Esophagus squamous epithelium (tissue), 5 donors: Measurements from ENCODE around the gene GADD45G. TPM values are rescaled to one million over a fixed set of nuclear protein-coding genes. Genes with fewer than 3 reads are reported as not detected.

Experiments used
- DNase-seq: peaks from one replicate; lab custom pipeline; 2025; lab: John Stamatoyannopoulos, UW
- H3K27ac ChIP-seq, 4 donors: fragments of 200-600 bp; sonication (generic); one replicate each; pipeline ENCODE4 v1.5.1; 2016 to 2019; ENCODE audit warnings: mild to moderate bottlenecking in 1 of 4
- H3K27me3 ChIP-seq, 4 donors: fragments of 200-600 bp; sonication (generic); 1 replicate in 3 of 4; 2 replicates in 1 of 4; pipeline versions ENCODE4 v1.5.1 to v1.6.0; 2017 to 2021; ENCODE audit warnings: antibody characterized with exemption in 1 of 4
- H3K36me3 ChIP-seq, 3 donors: fragments of 200-600 bp; sonication (generic); one replicate each; pipeline ENCODE4 v1.5.1; 2016 to 2019
- H3K4me1 ChIP-seq, 3 donors: fragments of 200-600 bp; sonication (generic); one replicate each; pipeline ENCODE4 v1.5.1; 2017 to 2019
- H3K4me3 ChIP-seq, 4 donors: fragments of 200-600 bp; sonication (generic); 1 replicate in 3 of 4; 2 replicates in 1 of 4; pipeline ENCODE4 v1.5.1; 2016 to 2019; ENCODE audit warnings: mild to moderate bottlenecking in 2 of 4, moderate library complexity in 1 of 4
- H3K9me3 ChIP-seq, 3 donors: fragments of 200-600 bp; sonication (generic); one replicate each; pipeline ENCODE4 v1.5.1; 2016 to 2019
- POLR2A ChIP-seq, 4 donors: fragments of 450-650 bp; IDR thresholded peaks; one replicate each; pipeline ENCODE4 v1.6.1; 2017; ENCODE audit warnings: antibody characterized with exemption in 4 of 4, mild to moderate bottlenecking in 4 of 4, moderate library complexity in 3 of 4
- WGBS, 2 donors: methylation state at CpG; one replicate each; pipeline ENCODE4 v1.1.5; 2018; 5-methylcytosine and 5-hydroxymethylcytosine counted together
- intact Hi-C: fragments of 100-400 bp; cut with DNase I; formaldehyde crosslinking; loops from one replicate; pipeline ENCODE4 v1.15.0; 2022
- total RNA-seq, 4 donors: library from RNA; depleted of rRNA; stranded (reverse); fragments of >200 nt; gene quantifications; one replicate each; pipeline ENCODE4 v1.1.0, GENCODE V29; 2016
- TF ChIP-seq, protein P1 (sequence below), 6 experiments: fragments of 450-650 bp in 4 of 6; fragments of 200-600 bp in 2 of 6; sonication (generic) in 2 of 6; IDR thresholded peaks; one replicate each; pipeline ENCODE4 v1.5.1; 2016 to 2019; ENCODE audit warnings: antibody characterized with exemption in 6 of 6, mild to moderate bottlenecking in 4 of 6, moderate library complexity in 4 of 6
- donor health status: DM: yes; HTN: yes; CAD: no.

The GADD45G gene
- total RNA-seq, 4 donors from 2014 or later, result 1.8 to 18.7 (median 8.5) TPM

DNA sequence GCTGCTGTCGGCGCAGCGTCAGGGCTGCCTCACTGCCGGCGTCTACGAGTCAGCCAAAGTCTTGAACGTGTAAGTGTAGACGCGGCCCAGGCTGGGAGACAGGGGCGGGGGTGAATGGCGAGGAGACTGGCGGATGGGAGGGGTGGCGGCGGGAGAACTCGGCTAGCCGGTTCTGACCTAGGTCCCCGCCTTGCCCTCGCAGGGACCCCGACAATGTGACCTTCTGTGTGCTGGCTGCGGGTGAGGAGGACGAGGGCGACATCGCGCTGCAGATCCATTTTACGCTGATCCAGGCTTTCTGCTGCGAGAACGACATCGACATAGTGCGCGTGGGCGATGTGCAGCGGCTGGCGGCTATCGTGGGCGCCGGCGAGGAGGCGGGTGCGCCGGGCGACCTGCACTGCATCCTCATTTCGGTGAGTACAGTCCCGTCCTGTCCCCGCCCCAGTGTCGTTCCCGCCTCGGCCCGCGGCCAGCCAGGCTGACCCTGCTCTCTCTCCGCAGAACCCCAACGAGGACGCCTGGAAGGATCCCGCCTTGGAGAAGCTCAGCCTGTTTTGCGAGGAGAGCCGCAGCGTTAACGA lies 745 bp downstream of the GADD45G start:
- peak in 1 of 4 donors; percentile 10 for TF ChIP-seq POLR2A (IDR thresholded peaks at IDR 0.05)
- TF ChIP-seq, protein P1, sequence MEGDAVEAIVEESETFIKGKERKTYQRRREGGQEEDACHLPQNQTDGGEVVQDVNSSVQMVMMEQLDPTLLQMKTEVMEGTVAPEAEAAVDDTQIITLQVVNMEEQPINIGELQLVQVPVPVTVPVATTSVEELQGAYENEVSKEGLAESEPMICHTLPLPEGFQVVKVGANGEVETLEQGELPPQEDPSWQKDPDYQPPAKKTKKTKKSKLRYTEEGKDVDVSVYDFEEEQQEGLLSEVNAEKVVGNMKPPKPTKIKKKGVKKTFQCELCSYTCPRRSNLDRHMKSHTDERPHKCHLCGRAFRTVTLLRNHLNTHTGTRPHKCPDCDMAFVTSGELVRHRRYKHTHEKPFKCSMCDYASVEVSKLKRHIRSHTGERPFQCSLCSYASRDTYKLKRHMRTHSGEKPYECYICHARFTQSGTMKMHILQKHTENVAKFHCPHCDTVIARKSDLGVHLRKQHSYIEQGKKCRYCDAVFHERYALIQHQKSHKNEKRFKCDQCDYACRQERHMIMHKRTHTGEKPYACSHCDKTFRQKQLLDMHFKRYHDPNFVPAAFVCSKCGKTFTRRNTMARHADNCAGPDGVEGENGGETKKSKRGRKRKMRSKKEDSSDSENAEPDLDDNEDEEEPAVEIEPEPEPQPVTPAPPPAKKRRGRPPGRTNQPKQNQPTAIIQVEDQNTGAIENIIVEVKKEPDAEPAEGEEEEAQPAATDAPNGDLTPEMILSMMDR (IDR thresholded peaks at IDR 0.05), result no peak
- peaks cover 20 to 52% (median 45%) of the 10 kb centered on the region in 3 donors for H3K4me1 ChIP-seq
- peak overlapping the region; percentile 83 to 95 (median 94) for H3K27ac ChIP-seq
- H3K4me3 ChIP-seq, result peak overlapping the region; percentile 50 to 85 (median 74)
- H3K9me3 ChIP-seq, result no peaks in the 10 kb centered on the region
- H3K36me3 ChIP-seq, result no peaks in the 10 kb centered on the region
- peaks cover 0 to 9% (median 0%) of the 10 kb centered on the region in 4 donors for H3K27me3 ChIP-seq
- intact Hi-C loops, result loop anchor here (10.0 kb wide), 1 partner anchor 319 kb away; no protein-coding TSS in a partner anchor
- DNase-seq, result no peak
- WGBS, 2 donors, result no CpG with 5 or more reads among the region's 57 CpGs

DNA sequence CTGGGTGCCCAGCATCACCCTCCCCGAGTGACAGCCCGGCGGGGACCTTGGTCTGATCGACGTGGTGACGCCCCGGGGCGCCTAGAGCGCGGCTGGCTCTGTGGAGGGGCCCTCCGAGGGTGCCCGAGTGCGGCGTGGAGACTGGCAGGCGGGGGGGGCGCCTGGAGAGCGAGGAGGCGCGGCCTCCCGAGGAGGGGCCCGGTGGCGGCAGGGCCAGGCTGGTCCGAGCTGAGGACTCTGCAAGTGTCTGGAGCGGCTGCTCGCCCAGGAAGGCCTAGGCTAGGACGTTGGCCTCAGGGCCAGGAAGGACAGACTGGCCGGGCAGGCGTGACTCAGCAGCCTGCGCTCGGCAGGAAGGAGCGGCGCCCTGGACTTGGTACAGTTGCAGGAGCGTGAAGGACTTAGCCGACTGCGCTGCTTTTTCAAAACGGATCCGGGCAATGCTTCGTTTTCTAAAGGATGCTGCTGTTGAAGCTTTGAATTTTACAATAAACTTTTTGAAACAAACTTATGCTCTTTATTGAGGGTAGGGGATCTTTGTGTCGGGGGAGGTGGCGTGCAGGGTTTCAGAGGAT lies 1.3 kb downstream of the GADD45G start:
- intact Hi-C loops, result loop anchor here (10.0 kb wide), 1 partner anchor 319 kb away; no protein-coding TSS in a partner anchor
- DNase-seq, result no peak
- Histone ChIP-seq H3K9me3 (no peaks in the 10 kb centered on the region), H3K4me3 (peak overlapping the region; percentile 50 to 85 (median 74)), H3K27ac (peak overlapping the region; percentile 83 to 95 (median 94)), H3K36me3 (no peaks in the 10 kb centered on the region), H3K4me1 (peaks cover 20 to 52% (median 45%) of the 10 kb centered on the region in 3 donors), H3K27me3 (peaks cover 0 to 6% (median 0%) of the 10 kb centered on the region in 4 donors)
- WGBS, 2 donors, result 11 to 25% methylated on average over 2 to 9 of the region's 40 CpGs
- TF ChIP-seq, protein P1 (IDR thresholded peaks at IDR 0.05), result no peak
- TF ChIP-seq POLR2A (IDR thresholded peaks at IDR 0.05), result peak in 1 of 4 donors; percentile 16

DNA sequence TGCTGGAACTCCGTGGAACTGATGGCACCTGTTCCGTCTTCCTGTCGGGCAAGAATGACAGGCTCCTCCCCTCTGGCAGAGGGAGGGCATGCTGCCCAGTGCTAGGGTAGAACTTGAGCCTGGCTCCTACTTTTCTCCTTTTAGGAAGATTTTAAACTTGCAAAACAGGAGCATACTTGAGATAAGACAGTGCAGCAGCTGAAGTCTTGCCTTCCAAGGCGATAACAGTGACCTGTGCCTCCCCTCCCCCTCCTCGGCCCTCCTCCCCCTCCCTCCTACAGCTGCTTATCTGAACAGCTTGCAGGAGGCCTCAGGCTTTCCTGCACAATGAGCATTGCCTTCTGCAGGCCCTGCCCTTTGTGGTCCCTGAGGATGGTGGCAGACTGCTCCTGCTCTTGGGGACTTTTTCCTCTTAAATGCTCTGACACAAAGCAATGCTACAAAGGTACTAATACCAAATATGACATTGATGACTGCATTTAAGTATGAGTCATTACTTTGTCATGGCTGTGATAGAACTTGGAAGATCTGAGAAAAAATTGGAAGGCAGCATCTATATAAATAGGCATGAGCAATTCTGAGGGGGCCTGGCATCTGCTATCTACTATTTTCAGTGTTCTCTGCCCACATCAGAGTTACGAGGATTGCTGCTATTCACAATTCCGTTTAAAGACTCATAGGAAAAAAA lies 2.0 kb downstream of the GADD45G start:
- Histone ChIP-seq H3K4me3 (peak overlapping the region; percentile 50 to 85 (median 74)), H3K27me3 (peaks cover 0 to 5% (median 0%) of the 10 kb centered on the region in 4 donors), H3K4me1 (peaks cover 20 to 52% (median 45%) of the 10 kb centered on the region in 3 donors), H3K9me3 (no peaks in the 10 kb centered on the region), H3K36me3 (no peaks in the 10 kb centered on the region), H3K27ac (peak overlapping the region; percentile 83 to 95 (median 94))
- TF ChIP-seq POLR2A (IDR thresholded peaks at IDR 0.05), result no peak
- TF ChIP-seq, protein P1 (IDR thresholded peaks at IDR 0.05), result no peak
- no peak for DNase-seq
- intact Hi-C loops, result loop anchor here (10.0 kb wide), 1 partner anchor 318 kb away; no protein-coding TSS in a partner anchor
- 20 to 37% methylated on average over 6 to 7 of the region's 7 CpGs for WGBS, 2 donors

DNA sequence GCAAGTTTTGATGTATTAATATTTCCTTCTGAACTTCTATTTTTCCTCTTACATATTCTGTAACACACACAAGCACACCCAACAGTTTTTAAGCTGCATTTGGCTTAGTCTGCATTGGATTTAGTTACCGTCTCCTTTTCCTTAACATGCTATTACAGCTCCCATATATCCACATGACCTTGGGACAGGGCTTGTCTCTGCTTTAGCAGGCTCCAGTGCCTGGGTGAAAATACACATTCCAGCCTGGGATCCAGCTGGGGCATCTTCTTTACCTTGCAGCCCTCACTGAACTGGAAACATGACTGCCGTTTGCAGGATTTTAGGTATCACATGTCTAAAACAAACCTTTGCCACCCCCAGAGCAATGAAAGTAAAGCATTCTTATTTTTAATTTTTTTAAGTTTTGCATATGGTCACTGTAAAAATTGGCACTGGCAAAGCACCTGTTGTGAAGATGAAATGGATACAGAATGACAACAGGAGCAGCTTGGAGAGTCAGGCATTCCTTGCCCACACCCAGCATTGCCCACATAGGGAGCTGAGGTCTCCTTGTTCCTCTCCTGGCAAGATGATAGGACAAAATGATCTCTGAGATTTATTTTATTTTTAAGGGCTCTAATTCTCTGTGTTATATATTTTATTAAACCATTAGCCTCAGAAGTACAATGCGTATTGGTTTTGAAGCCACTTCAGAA lies 4.0 kb downstream of the GADD45G start:
- 83 to 87% methylated on average over 3 of the region's 3 CpGs for WGBS, 2 donors
- no peaks in the 10 kb centered on the region for H3K9me3 ChIP-seq
- TF ChIP-seq POLR2A (IDR thresholded peaks at IDR 0.05), result no peak
- TF ChIP-seq, protein P1 (IDR thresholded peaks at IDR 0.05), result no peak
- no peaks in the 10 kb centered on the region for H3K36me3 ChIP-seq
- DNase-seq, result no peak
- H3K27me3 ChIP-seq, result peaks cover 0 to 2% (median 0%) of the 10 kb centered on the region in 4 donors
- H3K27ac ChIP-seq, result no peak overlapping the region
- intact Hi-C loops, result loop anchor here (10.0 kb wide), 1 partner anchor 316 kb away; no protein-coding TSS in a partner anchor
- H3K4me3 ChIP-seq, result no peak overlapping the region
- peaks cover 17 to 39% (median 34%) of the 10 kb centered on the region in 3 donors for H3K4me1 ChIP-seq
